Left ventricle myocardium inferior (tissue), 1 donor: ENCODE data around the gene LMF2. TPM values are rescaled to one million over a fixed set of nuclear protein-coding genes. Genes with fewer than 3 reads are reported as not detected.
A peak's percentile ranks its signal among the peaks of the same experiment; 100 is the strongest.

Source experiments
- DNase-seq: peaks from one replicate; pipeline ENCODE4 v3.0.0-alpha.2; 2020
- H3K27ac ChIP-seq: fragments of 200-600 bp; replicated peaks from 2 replicates; pipeline ENCODE4 v1.8.0; 2021
- H3K27me3 ChIP-seq: fragments of 200-600 bp; 2 replicates; pipeline ENCODE4 v1.8.0; 2021; ENCODE audit warnings: low read depth
- H3K36me3 ChIP-seq: fragments of 200-600 bp; 2 replicates; pipeline ENCODE4 v1.8.0; 2021
- H3K4me1 ChIP-seq: fragments of 200-600 bp; 2 replicates; pipeline ENCODE4 v1.8.0; 2021
- H3K4me3 ChIP-seq: fragments of 200-600 bp; 2 replicates; pipeline ENCODE4 v1.8.0; 2021; ENCODE audit warnings: mild to moderate bottlenecking, moderate library complexity
- H3K9me3 ChIP-seq: fragments of 200-600 bp; replicated peaks from 2 replicates; pipeline ENCODE4 v1.8.0; 2021
- intact Hi-C: fragments of 100-400 bp; cut with micrococcal nuclease; formaldehyde crosslinking; loops from one replicate; pipeline ENCODE4 v1.11.0; 2022
- total RNA-seq: library from RNA; stranded (reverse); fragmentation: NEBNext Ultra II Directional; extraction: Animal tissue kit (Norgen Biotek cat#: 25700); gene quantifications from one replicate; pipeline ENCODE4 v1.2.1, GENCODE V29; 2021
- TF ChIP-seq, protein P1 (sequence below): fragments of 200-600 bp; IDR thresholded peaks from 2 replicates; pipeline ENCODE4 v1.8.0; 2021; ENCODE audit warnings: antibody characterized with exemption, mild to moderate bottlenecking, borderline replicate concordance
- donor health status: DM: no; HTN: yes; CAD: no; lungs with severe emphysema.

Gene LMF2
- total RNA-seq, 1 donor from 2014 or later, result 23.4 TPM

DNA sequence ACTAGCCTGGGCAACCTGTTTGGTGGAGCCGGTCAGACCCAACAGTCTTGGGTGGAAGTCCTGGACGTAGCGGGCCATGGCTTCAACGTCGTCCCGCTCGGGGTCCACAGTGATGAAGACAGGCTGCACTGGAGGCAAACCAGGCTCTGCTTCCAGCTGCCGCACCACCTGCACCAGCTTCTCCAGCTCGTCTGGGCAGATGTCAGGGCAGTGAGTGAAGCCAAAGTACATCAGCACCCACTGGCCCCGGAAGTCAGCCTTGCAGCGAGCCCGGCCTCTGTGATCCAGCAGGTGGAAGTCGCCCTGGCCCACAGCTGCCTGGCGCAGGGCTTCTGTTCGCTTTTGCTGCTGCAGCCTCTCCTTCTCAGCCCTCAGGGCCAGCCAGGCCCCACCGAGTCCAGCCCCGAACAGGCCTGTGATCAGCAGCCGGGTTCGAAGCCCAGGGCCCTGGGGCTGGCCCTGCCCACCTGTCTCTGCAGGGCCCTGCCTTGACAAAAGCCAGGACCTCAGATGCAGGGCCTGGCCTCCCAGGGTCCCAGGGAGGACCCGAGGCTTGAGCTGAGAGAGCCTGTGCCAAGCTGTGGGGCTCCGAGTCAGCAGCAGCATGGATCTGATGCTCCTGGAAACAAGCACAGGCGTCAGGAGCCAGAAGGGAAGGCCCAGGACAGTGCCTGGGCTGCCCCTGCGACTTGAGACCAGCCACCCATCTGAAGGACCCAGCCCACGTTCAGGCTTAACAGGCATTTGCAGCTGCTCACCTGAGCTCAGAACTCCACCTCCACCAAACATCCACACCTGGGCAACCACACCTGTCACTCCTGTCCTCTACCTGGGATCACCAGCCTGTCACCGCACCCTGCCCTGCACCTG, 16.5 kb upstream of the LMF2 start:
- peaks cover 50% of the 10 kb centered on the region for H3K36me3 ChIP-seq
- H3K9me3 ChIP-seq, result no peaks in the 10 kb centered on the region
- H3K4me1 ChIP-seq, result peaks cover 54% of the 10 kb centered on the region
- no peak for DNase-seq
- TF ChIP-seq, protein P1, sequence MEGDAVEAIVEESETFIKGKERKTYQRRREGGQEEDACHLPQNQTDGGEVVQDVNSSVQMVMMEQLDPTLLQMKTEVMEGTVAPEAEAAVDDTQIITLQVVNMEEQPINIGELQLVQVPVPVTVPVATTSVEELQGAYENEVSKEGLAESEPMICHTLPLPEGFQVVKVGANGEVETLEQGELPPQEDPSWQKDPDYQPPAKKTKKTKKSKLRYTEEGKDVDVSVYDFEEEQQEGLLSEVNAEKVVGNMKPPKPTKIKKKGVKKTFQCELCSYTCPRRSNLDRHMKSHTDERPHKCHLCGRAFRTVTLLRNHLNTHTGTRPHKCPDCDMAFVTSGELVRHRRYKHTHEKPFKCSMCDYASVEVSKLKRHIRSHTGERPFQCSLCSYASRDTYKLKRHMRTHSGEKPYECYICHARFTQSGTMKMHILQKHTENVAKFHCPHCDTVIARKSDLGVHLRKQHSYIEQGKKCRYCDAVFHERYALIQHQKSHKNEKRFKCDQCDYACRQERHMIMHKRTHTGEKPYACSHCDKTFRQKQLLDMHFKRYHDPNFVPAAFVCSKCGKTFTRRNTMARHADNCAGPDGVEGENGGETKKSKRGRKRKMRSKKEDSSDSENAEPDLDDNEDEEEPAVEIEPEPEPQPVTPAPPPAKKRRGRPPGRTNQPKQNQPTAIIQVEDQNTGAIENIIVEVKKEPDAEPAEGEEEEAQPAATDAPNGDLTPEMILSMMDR, result no peak
- H3K27me3 ChIP-seq, result peaks cover under 1% of the 10 kb centered on the region
- peak overlapping the region; percentile 79 for H3K4me3 ChIP-seq
- intact Hi-C loops, result no loop called here
- peak overlapping the region; percentile 97 for H3K27ac ChIP-seq

DNA sequence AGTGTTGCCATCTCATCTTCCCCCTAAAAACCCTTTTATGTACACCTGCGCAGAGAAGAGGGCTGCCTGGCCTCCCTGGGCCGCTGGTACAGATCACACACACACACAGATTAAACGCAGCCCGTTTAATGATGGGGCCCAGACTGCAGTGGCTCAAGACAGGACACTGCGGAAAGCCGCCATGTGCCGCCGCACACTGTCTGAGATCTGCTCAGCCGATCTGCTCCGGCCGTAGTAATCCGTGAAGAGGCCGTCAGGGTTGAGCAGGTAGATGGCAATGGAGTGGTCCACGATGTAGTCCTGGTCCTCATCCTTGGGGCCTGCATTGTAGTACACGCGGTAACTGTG, 15.9 kb upstream of the LMF2 start:
- intact Hi-C loops, result no loop called here

DNA sequence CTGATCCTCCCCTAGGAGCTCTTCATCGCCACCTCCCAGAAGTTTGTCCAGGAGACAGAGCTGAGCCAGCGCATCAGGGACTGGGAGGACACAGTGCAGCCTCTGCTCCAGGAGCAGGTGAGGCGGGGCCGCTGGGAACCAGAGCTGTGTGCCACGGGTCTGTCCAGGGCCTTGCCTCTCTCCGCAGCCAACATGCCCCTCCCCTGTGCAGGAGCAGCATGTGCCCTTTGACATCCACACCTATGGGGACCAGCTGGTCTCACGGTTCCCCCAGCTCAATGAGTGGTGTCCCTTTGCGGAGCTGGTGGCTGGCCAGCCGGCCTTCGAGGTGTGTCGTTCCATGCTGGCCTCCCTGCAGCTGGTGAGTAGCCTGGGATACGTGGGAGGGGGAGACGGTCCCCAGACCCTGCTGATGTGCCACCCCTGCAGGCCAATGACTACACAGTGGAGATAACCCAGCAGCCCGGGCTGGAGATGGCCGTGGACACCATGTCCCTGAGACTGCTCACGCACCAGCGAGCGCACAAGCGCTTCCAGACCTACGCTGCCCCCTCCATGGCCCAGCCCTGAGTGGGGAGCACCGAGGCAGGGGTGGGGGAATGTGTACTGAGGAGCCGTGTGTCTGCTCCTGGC, 15.4 kb upstream of the LMF2 start:
- Histone ChIP-seq H3K4me3 (no peak overlapping the region), H3K27me3 (no peaks in the 10 kb centered on the region), H3K9me3 (no peaks in the 10 kb centered on the region), H3K36me3 (peaks cover 61% of the 10 kb centered on the region), H3K4me1 (peaks cover 44% of the 10 kb centered on the region), H3K27ac (no peak overlapping the region)
- intact Hi-C loops, result no loop called here
- TF ChIP-seq, protein P1, result no peak
- DNase-seq, result no peak

More for the DNA sequence above, 15.9 kb upstream of the LMF2 start:
- TF ChIP-seq, protein P1, result no peak
- Histone ChIP-seq H3K4me1 (peaks cover 48% of the 10 kb centered on the region), H3K36me3 (peaks cover 56% of the 10 kb centered on the region), H3K4me3 (no peak overlapping the region), H3K27ac (no peak overlapping the region), H3K27me3 (no peaks in the 10 kb centered on the region), H3K9me3 (no peaks in the 10 kb centered on the region)
- no peak for DNase-seq

DNA sequence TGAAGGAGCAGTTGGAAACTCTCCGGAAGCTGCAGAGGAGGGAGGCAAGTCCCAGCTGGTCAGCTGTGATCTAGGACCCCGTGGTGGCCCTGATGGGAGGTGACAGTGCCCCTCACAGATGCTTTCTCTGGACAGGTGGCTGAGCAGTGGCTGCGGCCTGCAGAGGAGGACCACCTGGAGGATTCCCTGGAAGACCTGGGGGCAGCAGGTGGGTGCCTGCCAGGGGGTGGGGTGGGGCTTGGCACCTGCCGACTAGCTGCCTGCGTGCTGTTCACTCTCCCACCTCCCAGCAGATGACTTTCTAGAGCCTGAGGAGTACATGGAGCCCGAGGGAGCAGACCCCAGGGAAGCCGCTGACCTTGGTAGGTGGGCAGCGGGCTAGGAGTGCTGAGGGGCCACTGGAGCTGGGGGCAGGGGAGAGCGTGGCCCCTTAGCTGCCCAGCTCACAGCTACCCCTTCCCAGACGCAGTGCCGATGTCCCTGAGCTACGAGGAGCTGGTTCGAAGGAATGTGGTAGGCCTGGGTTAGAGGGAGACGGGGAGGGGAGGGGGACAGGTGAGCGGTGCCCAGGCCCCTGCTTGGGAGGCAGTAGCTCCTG, 14.8 kb upstream of the LMF2 start:
- no peak overlapping the region for H3K4me3 ChIP-seq
- peaks cover 38% of the 10 kb centered on the region for H3K4me1 ChIP-seq
- TF ChIP-seq, protein P1, result no peak
- H3K27ac ChIP-seq, result no peak overlapping the region
- DNase-seq, result no peak
- peaks cover 67% of the 10 kb centered on the region for H3K36me3 ChIP-seq
- no peaks in the 10 kb centered on the region for H3K27me3 ChIP-seq
- no peaks in the 10 kb centered on the region for H3K9me3 ChIP-seq
- intact Hi-C loops, result no loop called here

DNA sequence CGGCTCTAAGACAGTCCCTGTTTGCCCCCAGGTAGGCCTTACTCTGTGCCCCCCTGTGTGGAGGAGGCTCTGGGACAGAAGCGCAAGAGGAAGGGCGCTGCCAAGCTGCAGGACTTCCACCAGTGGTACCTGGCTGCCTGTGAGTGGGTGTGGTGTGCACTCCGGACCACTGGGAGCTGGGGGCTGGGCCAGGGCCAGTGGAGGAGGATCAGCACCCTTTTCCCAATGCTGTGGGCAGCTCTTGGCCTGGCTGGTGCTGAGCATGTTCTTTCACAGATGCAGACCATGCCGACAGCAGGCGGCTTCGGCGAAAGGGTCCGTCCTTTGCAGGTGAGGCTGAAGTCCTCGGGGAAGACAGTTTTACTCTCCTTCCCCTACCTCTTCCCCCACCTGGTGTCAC, 14.2 kb upstream of the LMF2 start:
- TF ChIP-seq, protein P1, result no peak
- Histone ChIP-seq H3K4me3 (no peak overlapping the region), H3K9me3 (no peaks in the 10 kb centered on the region), H3K27me3 (no peaks in the 10 kb centered on the region), H3K27ac (no peak overlapping the region), H3K4me1 (peaks cover 32% of the 10 kb centered on the region), H3K36me3 (peaks cover 72% of the 10 kb centered on the region)
- intact Hi-C loops, result no loop called here
- no peak for DNase-seq
